Stimulated activated CD4-positive, alpha-beta T cell treated with anti-CD3 and anti-CD28 coated beads, Interleukin-12 subunit alpha, Interleukin-12 subunit beta, amount 100 ng/mL, for 48 hours (primary cell): ENCODE measurements around the gene C2orf92.
"Not testable (repeated sequence)": the region's sequence is repeated elsewhere in the genome, so short reads cannot be mapped to it uniquely, and the experiment has no call there.

Experiments
- DNase-seq, 3 donors: peaks; one replicate each; pipeline ENCODE4 v3.0.0-alpha.2; 2020; ENCODE audit warnings: low read depth in 2 of 3, low spot score in 1 of 3

Gene C2orf92

DNA sequence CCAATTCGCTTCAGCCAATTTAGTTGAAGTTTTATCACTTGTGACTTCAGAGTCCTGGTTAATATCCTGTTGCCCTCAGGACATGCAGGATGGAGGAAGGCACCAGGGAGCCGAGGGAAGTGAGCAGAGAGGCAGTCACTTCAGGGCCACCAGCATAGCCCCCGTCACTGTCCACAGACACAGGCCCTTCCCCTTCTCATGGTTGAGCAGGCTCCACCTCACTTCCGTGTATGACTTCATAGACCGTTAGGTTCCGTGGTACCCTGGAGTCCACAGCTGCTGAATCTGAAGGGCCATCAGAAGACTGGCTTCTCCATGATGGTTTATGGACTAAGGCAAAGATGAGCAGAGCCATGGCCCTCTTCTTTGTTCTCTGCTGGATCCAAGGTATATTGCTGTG lies at the start of gene C2orf92:
TSS of gene C2orf92 (plus strand) at position 266 of the 400 bp plus-strand sequence. CDS start at position 342, 76 bp downstream.
- DNase-seq: no peak

GRCh38 chr2:97620492-97620891 lies 49.0 kb upstream of the C2orf92 start:
- not testable (repeated sequence) for DNase-seq

GRCh38 chr2:97622976-97623375 lies 46.5 kb upstream of the C2orf92 start:
- DNase-seq: not testable (repeated sequence)

GRCh38 chr2:97625354-97626048 lies 44.0 kb upstream of the C2orf92 start:
- not testable (repeated sequence) for DNase-seq

- DNase-seq: not testable (repeated sequence)
These were observed 43.5 kb upstream of the C2orf92 start for GRCh38 chr2:97626049-97626430.

DNA sequence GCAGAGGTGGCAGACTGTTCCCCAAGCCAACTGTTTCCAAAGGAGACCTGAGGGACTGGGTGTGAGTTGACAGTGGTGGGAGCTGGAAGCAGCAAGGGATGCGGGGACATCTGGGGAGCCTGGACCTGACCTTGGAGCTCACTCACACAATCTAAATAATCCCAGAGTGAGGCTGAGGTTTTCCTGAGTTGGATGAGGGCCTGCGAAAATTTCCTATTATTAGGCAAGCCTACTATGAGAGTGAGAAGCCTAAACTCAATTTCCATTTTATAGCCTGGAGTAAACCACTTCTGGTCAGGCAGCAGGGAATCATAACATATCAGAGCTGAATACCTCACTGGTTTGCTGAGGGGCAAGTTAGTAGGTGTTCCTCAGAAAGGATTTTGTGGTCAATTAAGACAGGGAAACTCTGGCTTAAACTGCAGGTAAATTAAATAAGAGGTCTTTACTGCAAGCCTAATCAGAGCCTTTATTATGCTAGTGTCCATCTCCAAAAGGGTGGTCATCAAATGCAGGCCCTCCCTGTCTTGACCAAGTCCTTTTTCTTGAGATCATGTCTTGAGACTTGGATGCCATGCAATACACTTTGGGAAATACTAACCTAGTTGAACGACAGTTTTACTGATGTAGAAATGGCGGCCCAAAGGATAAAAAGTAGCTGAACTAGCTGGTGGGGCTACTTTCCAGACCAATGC lies 25.3 kb upstream of the C2orf92 start:
- DNase-seq: no peak

DNA sequence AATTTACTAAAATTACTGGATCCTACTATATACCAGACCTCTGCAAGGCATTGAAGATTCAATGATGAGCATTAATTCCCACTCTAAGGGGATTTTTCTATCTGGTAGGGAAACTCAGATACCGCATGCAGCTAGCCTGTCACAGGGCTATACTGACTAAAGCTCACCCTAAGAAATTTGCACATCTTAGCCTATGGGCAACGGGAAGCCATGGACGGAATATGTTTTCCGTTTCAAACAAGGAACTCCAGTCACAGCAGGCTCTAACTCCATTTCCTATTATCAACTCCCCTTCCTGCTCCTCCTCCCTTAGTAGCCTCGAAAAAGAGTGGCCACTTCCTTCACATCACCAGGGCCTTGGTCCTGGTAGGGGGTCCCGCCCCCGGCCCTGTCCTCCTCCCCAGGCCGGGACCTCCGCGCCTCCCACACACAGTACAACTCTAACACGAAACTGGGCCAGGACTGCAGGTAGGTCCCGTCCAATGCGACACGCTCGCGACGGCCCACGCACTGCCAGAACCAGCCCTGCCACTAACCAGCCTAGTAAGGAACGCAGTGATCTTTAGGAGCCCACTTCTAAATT lies 24.3 kb upstream of the C2orf92 start:
- DNase-seq: peak in 1 of 3 donors; percentile 16

- DNase-seq: peak; percentile 97 to 99 (median 98)
These were observed 23.6 kb upstream of the C2orf92 start, which contains the start of gene COX5B for GRCh38 chr2:97645695-97646629. Gene COX5B, plus strand, starts transcription at chr2:97646062. Its CDS starts 25 bp downstream, at chr2:97646087.

- no peak for DNase-seq
These were observed 22.5 kb upstream of the C2orf92 start for GRCh38 chr2:97646977-97647376.

- no peak for DNase-seq
These were observed 18.4 kb upstream of the C2orf92 start for GRCh38 chr2:97651114-97651513.

GRCh38 chr2:97653473-97653872 lies 16.0 kb upstream of the C2orf92 start:
- no peak for DNase-seq

GRCh38 chr2:97653874-97654273 lies 15.6 kb upstream of the C2orf92 start:
- DNase-seq: no peak

- DNase-seq: no peak
These were observed 15.2 kb upstream of the C2orf92 start for GRCh38 chr2:97654309-97654708.

DNA sequence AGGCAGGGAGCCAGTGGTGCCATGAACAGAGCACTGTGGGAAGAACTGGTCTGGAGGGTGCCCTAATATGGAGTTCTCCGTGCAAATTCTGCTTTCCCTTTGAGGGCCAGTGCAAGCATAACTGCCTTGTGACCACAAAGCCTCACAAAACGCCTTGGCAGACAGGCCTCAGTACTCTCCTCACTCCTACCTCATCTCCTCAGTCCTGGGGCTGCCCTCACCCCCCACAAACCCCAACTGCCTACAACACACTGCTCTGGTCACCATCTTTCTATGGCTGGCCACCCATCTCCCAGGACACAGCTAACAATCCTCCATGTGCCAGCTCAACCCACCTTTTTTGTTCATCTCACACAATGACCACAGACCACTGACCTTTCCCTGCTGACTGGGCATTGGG lies 14.7 kb upstream of the C2orf92 start:
- no peak for DNase-seq

DNA sequence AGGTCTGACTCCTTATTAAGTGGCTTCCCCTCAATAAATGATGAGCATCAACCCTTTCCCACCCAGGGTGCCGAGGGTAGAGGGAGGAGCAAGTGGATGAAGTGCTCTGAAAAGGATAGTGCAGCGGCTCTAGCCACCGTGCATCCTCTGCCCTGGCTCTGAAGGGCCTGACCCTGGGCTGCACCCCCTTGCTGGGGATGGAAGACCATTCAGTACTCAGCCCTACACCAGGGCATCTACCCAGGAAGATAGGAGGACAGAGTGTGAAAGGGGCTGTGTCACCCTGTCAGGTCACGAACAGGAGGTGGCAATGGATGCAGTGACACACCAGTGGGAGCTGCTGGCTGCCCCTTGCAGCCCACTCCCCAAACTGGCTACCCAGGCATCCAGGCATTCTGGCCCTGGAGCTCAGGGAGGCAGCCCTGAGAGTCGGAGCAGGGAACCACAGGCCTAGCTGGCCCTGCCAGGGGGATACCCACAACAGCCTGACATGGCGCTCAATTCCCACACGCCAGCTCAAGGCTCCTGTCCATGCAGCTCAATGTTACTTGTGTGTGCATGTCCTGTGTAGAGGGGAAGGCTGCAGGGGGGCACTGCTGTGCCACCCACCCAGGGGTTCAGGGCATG lies 13.3 kb upstream of the C2orf92 start:
- DNase-seq: no peak

DNA sequence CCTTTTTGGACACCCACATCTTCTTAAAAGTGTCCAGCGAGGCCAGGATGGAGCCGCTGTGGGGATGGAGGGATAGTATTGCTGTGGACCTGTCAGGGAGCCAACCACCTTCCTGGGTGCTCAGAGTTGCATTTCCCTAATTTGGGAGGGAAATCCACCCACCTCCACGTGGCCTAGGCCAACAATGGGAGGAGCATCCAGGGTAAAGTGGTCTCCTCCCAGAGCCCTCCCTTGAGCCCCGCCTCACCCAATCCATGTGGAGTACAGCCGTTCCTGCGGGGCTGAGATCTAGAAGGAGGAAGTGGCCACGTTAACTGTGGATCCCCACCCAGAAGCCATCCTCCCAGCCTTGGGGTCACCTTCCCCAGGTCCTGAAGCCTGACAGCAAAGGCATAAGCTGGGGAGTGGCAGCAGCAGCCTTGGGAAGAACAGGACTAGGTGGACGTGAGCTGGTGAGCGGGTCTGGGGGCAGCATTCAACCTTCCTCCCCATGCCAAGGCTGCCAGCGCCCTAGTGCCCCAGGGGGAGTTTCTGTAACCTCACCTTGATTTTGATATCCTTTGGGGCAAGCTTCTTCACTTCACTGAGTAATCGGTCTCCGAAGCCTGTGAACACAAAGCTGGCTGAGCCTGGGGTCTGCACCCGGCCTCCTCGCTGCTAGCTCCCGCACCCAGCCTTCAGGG lies 12.5 kb upstream of the C2orf92 start:
- no peak for DNase-seq

- no peak for DNase-seq
These were observed 11.4 kb upstream of the C2orf92 start for GRCh38 chr2:97657986-97658690.

- no peak for DNase-seq
These were observed 10.8 kb upstream of the C2orf92 start for GRCh38 chr2:97658691-97659157.
